Heart left ventricle (tissue), 13 donors: Measurements from ENCODE around the gene FBXL22.

Experiments used
- CTCF ChIP-seq, 12 donors: fragments of 200-600 bp; sonication (generic) in 4 of 12; IDR thresholded peaks; one replicate each; pipeline versions ENCODE4 v1.5.0 to v1.8.0; 2018 to 2022; ENCODE audit warnings: antibody characterized with exemption in 12 of 12, mild to moderate bottlenecking in 5 of 12
- POLR2A ChIP-seq, 2 donors: fragments of 450-650 bp; IDR thresholded peaks; one replicate each; pipeline ENCODE4 v1.6.1; 2017; ENCODE audit warnings: antibody characterized with exemption in 2 of 2, mild to moderate bottlenecking in 2 of 2, moderate library complexity in 2 of 2
- donor health status: ischemic (EF 13 %, LVEDD 7.1; RV severe dilation, severe dysfunction).
- donor health status: DM: no; HTN: yes; CAD: no.
- donor health status: DM: no; HTN: no; CAD: no.
- donor health status: ischemic (EF 25% LVEDD 6.9; RV normal size, moderate dysfunction).
- donor health status: ischemic (EF 25% LVEDD 5.7; RV mildly dilated, moderate dysfunction).
- donor health status: ischemic (EF 35%, LVEDD 5.7; RV mildly dilated, moderate dysfunction).
- donor health status: nonischemic (EF 11% LVEDD 7.7; RV severe dilation, severe dysfunction).
- donor health status: DM: yes; HTN: yes; CAD: no.
- donor health status: PGD.
- donor health status: ischemic (EF 29% LVEDD 5.4; RV normal size, mild dysfunction).
- donor health status: nonischemic (EF 23%, LVEDD 6.1; RV moderate dilation, normal function).

- TF ChIP-seq CTCF (IDR thresholded peaks at IDR 0.05) (peak in 1 of 12 donors; percentile 6), POLR2A (IDR thresholded peaks at IDR 0.05) (no peak)
These were observed 4.0 kb downstream of the FBXL22 start for GRCh38 chr15:63601026-63601703.
